Measurements from ENCODE around the gene PRR14.

The PRR14 gene

GRCh38 chr16:30667361-30667905 lies 16.7 kb downstream of the PRR14 start:
- Histone ChIP-seq H3K4me3 (ENCODE audit: severe bottlenecking) (no peak overlapping the region), H3K36me3 (ENCODE audit: low read depth) (peaks cover 61% of the 10 kb centered on the region), H3K27me3 (ENCODE audit: insufficient read depth, poor library complexity, severe bottlenecking) (no peaks in the 10 kb centered on the region), H3K4me1 (ENCODE audit: insufficient read depth, poor library complexity, severe bottlenecking) (no peaks in the 10 kb centered on the region), H3K9me3 (ENCODE audit: severe bottlenecking) (no peaks in the 10 kb centered on the region), H3K27ac (ENCODE audit: poor library complexity, severe bottlenecking) (no peak overlapping the region)
- TF ChIP-seq CTCF (IDR thresholded peaks at IDR 0.05; ENCODE audit: poor library complexity, severe bottlenecking): no peak
- ATAC-seq (ENCODE audit: low read depth) (no peak), DNase-seq (ENCODE audit: low spot score) (no peak)

- DNase-seq (ENCODE audit: low spot score) (no peak), ATAC-seq (ENCODE audit: low read depth) (no peak; the same call in 2 of the 3 replicates)
- Histone ChIP-seq H3K9me3 (ENCODE audit: severe bottlenecking) (no peaks in the 10 kb centered on the region), H3K27me3 (ENCODE audit: insufficient read depth, poor library complexity, severe bottlenecking) (no peaks in the 10 kb centered on the region), H3K4me1 (ENCODE audit: insufficient read depth, poor library complexity, severe bottlenecking) (no peaks in the 10 kb centered on the region), H3K27ac (ENCODE audit: poor library complexity, severe bottlenecking) (no peak overlapping the region), H3K4me3 (ENCODE audit: severe bottlenecking) (no peak overlapping the region), H3K36me3 (ENCODE audit: low read depth) (peaks cover 52% of the 10 kb centered on the region)
- no peak for TF ChIP-seq CTCF (IDR thresholded peaks at IDR 0.05; ENCODE audit: poor library complexity, severe bottlenecking)
These were observed 17.6 kb downstream of the PRR14 start for GRCh38 chr16:30668393-30668792.

GRCh38 chr16:30669026-30669902 lies 18.5 kb downstream of the PRR14 start:
- DNase-seq (ENCODE audit: low spot score): no peak
- H3K4me3 ChIP-seq (ENCODE audit: severe bottlenecking): no peak overlapping the region
- H3K36me3 ChIP-seq (ENCODE audit: low read depth): peaks cover 46% of the 10 kb centered on the region
- no peak for ATAC-seq (ENCODE audit: low read depth)
- TF ChIP-seq CTCF (IDR thresholded peaks at IDR 0.05; ENCODE audit: poor library complexity, severe bottlenecking): no peak
- H3K27me3 ChIP-seq (ENCODE audit: insufficient read depth, poor library complexity, severe bottlenecking): no peaks in the 10 kb centered on the region
- no peaks in the 10 kb centered on the region for H3K4me1 ChIP-seq (ENCODE audit: insufficient read depth, poor library complexity, severe bottlenecking)
- no peaks in the 10 kb centered on the region for H3K9me3 ChIP-seq (ENCODE audit: severe bottlenecking)
- no peak overlapping the region for H3K27ac ChIP-seq (ENCODE audit: poor library complexity, severe bottlenecking)

- DNase-seq (ENCODE audit: low spot score): no peak
- Histone ChIP-seq H3K4me1 (ENCODE audit: insufficient read depth, poor library complexity, severe bottlenecking) (no peaks in the 10 kb centered on the region), H3K4me3 (ENCODE audit: severe bottlenecking) (no peak overlapping the region), H3K27ac (ENCODE audit: poor library complexity, severe bottlenecking) (no peak overlapping the region), H3K9me3 (ENCODE audit: severe bottlenecking) (no peaks in the 10 kb centered on the region), H3K36me3 (ENCODE audit: low read depth) (peaks cover 39% of the 10 kb centered on the region), H3K27me3 (ENCODE audit: insufficient read depth, poor library complexity, severe bottlenecking) (no peaks in the 10 kb centered on the region)
- ATAC-seq (ENCODE audit: low read depth): no peak; the same call in 2 of the 3 replicates
- no peak for TF ChIP-seq CTCF (IDR thresholded peaks at IDR 0.05; ENCODE audit: poor library complexity, severe bottlenecking)
These were observed 19.4 kb downstream of the PRR14 start for GRCh38 chr16:30669903-30670824.

All from RWPE2 (cell line).